ENCODE measurements around the gene MYO3A.

DNA sequence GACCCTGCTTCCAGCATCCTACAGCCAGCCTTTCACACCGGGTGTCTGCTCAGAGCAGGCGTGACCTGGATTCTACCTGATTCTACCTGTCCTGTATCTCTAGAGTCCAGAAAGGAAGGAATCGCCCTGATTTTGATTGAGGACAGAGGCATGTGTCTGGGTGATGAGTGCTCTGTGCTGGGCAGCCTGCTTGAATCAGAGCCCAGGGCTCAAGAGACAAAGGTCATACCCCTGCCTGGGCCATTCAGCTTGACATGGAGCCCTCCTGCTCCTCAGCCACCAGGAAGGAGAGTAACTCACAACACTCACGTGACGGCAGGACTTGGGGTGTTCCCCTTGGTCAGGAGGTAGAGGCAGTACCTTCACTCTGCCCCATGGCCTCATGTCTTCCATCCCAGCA, 293.8 kb downstream of the MYO3A start:
- TF ChIP-seq, protein P1, sequence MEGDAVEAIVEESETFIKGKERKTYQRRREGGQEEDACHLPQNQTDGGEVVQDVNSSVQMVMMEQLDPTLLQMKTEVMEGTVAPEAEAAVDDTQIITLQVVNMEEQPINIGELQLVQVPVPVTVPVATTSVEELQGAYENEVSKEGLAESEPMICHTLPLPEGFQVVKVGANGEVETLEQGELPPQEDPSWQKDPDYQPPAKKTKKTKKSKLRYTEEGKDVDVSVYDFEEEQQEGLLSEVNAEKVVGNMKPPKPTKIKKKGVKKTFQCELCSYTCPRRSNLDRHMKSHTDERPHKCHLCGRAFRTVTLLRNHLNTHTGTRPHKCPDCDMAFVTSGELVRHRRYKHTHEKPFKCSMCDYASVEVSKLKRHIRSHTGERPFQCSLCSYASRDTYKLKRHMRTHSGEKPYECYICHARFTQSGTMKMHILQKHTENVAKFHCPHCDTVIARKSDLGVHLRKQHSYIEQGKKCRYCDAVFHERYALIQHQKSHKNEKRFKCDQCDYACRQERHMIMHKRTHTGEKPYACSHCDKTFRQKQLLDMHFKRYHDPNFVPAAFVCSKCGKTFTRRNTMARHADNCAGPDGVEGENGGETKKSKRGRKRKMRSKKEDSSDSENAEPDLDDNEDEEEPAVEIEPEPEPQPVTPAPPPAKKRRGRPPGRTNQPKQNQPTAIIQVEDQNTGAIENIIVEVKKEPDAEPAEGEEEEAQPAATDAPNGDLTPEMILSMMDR (IDR thresholded peaks at IDR 0.05), result no peak
- TF ChIP-seq POLR2A (IDR thresholded peaks at IDR 0.05) (no peak), POLR2AphosphoS5 (IDR thresholded peaks at IDR 0.05) (no peak)

All from prostate gland (tissue), 2 donors.